ENCODE results near the gene TRIM65.

TRIM65 gene, protein sequence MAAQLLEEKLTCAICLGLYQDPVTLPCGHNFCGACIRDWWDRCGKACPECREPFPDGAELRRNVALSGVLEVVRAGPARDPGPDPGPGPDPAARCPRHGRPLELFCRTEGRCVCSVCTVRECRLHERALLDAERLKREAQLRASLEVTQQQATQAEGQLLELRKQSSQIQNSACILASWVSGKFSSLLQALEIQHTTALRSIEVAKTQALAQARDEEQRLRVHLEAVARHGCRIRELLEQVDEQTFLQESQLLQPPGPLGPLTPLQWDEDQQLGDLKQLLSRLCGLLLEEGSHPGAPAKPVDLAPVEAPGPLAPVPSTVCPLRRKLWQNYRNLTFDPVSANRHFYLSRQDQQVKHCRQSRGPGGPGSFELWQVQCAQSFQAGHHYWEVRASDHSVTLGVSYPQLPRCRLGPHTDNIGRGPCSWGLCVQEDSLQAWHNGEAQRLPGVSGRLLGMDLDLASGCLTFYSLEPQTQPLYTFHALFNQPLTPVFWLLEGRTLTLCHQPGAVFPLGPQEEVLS

DNA sequence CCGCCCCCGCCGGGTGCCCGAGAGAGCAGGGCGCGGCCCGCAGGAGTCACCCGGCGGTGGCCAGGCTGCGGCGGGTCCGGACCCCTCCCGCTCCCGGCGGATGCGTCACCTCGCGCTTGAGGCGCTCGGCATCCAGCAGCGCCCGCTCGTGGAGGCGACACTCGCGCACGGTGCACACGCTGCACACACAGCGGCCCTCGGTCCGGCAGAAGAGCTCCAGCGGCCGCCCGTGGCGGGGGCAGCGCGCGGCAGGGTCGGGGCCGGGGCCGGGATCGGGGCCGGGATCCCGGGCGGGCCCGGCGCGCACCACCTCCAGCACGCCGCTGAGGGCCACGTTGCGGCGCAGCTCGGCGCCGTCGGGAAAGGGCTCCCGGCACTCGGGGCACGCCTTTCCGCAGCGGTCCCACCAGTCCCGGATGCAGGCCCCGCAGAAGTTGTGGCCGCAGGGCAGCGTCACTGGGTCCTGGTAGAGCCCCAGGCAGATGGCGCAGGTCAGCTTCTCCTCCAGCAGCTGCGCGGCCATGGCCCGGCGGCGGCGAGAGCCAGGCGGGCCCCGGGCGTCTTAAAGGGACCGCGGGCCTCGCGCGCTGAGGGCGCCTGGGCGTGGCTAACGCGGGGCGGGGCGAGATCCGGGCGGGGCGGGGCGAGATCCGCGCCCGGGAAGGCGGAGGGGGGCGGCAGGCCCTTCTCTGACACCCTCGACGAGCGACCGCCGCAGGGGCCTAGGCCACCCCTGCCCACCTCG, at the start of gene TRIM65:
Gene TRIM65 (minus strand): TSS at position 537 of the 745 bp plus-strand sequence. CDS start 14 bp downstream, at position 523.
- no peak for FAIRE-seq

DNA sequence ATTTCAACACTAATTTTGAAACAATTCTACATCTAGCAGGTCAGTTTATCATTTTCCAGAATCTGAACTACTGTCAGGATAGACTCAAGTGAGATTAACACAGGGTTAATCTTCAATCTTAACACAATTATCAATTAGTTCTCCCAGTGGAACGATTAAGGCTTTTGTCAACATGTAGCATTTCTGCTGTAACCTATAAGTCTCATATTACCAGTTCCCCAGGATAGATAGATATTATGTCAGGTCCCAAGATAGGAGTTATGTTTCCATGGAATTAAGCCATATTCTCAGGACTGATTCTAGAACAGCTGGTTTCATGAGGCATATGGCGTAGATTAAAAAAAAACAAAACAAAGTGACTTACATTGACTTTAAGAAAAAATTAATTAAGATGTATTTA, 48.5 kb upstream of the TRIM65 start:
- FAIRE-seq = no peak

DNA sequence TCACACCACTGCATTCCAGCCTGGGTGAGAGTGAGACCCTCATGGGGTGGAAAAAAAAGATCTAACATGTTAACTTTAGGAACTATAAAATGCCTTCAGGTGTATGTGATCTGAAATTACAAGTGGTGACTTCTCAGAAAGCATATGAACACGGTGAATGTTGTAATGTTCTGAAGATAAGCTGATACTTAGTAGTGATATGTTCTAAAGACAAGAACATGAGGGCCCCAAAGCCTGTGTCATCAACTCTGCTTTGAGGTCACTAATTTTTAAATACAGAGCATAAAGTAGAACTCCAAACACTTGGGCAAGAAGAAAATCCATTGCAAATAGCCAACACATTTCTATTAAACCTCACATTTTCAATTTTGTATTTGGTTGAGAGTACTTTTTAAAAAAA, 46.7 kb upstream of the TRIM65 start:
- FAIRE-seq = no peak

DNA sequence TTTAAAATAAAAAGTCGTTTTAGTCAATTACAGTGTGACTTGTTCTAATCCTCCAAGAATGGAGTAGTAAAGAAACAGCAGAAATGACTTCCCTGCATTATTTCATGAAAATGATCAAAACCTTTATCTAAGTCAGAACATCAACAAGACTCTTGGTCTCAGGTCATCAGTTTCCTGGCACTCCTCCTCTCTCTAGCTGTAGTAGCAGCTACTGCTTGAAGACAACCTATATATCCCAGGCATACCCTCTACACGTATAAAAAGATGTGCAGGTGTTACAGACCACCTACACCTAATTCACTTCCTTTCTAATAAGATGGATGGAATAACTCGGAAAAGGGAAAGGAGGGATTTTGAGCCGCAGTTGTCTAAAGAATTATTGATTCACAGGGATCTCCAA, 45.7 kb upstream of the TRIM65 start:
- FAIRE-seq = no peak

DNA sequence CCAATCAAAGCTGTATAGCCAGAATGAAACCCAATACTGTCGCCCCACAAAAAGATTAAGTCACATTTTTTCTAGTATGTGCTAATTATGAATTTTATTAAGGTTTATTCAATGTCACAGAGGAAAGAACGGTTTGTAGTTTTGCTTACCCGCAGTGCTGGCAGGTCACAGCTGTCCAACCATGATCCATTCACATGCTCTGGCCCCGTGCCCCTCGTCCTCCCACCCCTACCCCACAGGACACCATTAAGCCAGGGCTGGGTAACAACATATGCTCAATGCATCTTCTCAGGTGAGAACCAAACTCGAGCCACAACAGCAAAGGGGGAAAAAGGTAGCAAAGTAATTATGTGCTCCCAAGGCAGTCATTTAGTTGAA, 44.7 kb upstream of the TRIM65 start:
- no peak for FAIRE-seq

DNA sequence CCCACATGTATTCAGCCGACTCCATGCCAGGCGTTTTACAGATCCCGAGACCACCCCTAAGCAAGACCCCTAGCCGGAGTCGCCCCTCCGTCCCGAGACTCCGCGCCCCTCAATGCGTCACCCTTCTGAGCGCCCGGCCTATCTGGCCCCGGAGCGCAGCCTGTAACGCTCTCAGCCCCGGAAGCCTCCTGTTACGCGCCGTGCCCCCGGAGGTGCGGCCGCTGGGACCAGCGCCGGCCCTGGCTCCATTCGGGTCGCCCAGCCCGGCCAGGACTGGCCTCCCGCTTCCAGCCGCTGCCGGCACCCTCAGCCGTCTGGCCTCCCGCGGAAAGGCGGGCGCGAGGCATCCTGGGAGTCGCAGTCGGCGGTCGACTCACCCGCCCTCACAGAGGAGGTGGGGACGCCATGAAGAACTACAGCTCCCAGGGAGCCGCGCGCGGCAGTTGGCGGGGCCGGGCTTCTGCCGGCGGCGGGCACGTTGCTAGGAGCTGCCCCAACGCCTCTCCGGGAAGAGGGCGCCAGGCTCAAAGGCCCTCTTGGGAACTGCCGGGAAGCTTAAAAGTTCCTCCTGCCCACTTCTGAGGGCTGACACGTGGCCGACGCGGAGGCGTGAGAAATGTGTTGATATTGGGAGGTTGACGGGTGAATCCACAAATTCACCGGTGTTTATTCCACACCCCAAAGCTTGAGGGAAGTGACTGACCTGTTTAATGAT, 44.1 kb upstream of the TRIM65 start, which contains the start of gene FBF1:
Gene FBF1 (minus strand): TSS at position 316 of the 715 bp plus-strand sequence. CDS start 2,893 bp downstream, outside the sequence.
- FAIRE-seq = no peak

DNA sequence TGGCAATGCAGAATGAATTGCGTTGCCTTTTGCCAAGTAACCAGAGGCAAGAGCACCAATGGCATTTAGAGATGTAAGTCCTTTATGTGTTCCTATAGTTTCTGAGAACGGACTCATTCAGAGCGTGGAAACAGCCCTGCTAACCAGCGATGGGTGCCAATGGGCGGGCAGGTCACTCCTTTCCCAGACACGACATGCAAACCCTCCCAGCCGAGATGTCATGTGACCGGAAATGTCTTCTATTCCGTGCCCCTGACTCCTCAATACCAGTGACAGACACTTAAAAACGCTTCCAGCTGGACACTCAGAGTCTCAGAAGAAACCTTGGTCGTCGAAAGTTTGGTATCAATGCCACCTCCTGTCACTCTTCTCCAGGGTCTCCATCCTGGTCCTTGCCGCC, 40.9 kb upstream of the TRIM65 start:
- FAIRE-seq = no peak

DNA sequence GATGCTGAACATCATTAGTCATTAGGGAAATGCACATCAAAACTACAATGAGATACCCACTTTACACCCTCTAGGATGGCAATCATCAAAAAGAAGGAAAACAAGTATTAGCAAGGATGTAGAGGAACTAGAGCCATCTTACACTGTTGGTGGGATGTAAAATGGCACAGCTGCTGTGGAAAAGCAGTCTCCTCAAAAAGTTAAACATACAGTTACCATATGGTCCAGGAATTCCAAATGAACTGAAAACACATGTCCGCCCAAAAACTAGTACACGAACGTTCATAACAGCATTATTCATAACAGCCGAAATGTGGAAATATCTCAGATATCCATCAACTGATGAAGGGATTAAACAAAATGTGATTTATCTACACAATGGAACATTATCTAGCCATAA, 37.1 kb upstream of the TRIM65 start:
- no peak for FAIRE-seq

DNA sequence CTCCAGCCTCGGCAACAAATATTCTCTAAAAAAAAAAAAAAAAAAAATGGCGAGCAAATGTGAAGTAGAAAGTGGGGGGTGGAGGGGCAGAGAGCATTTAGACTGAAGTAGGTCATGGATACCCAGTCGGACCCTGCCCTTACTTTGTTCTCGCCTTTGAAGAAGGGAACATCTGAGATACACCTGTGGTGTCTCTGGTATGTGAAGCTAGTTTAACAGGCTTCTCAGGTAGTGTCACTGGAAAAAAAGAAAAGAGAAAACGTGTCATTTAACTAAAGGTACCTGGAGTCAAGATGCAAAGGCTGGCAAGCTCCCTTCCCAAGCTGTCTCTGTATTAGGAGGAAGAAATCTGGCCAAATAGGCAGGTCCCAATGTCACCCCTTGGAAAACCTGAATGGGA, 36.1 kb upstream of the TRIM65 start:
- FAIRE-seq = no peak

DNA sequence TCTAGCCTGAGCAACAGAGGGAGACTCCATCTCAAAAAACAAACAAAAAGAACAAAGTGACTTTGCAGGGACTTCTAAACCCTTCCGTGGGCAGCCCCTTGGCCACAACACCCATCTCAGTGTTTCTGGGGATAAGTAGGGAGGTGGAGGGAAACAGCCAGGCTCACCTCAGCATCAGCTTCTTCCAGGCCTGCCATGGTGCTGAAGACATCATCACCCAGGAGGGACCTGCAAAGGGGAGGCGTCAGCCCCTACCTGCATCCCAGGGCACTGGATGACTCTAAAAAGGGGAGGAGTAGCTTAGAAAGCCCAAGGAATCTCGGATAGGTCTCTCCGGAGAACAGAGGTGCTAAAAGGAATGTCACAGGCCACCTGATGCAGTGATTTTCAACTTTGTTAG, 34.3 kb upstream of the TRIM65 start:
- no peak for FAIRE-seq

DNA sequence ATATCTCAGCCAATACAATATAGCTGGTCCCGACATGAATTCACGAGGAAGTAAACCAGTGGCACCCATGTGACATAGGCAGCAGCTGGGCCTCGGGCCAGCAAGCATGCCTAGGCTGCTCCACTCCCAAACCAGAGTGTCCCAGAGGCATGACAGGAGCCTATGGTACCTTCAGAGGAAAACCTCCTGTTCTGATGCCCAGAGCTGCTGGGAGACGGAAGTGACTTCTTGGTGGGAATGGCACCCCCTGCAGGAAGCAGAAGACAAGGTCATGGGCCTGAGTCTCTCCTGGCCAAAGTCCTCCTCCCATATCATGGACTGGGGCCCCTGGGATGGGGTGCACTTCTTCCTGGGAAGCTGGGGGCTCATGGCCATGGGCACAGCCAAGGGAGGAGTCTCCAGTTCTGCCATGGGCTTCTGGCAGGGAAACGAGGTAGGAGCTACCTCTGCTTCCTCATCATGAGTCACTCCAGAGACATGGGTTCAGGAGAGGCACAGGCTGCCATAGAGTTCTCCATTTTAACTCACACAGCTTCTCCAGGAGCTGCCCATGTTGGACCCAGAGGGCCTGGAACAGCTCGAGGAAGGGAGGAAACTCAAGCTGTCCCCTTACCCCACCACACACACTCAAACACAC, 30.7 kb upstream of the TRIM65 start:
- FAIRE-seq = no peak

DNA sequence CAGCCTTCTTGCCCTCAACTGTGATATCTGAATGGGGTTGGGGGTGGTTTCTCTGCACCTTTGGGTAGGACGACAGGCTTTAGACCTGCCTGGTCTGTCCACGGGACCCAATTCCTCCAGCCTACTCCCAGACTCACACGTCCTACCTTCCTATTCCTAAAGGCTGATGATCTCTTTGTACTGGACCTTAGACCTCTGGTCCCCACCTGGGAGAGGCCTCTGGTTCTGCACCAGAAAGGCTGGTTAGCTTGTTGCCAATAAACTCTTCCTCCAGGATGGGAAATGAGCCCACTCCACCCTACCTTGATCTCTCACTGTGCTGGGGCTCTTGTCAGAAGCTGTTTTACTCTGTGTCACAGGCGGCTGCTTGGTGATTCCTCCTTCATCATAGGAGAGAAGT, 29.7 kb upstream of the TRIM65 start:
- no peak for FAIRE-seq

DNA sequence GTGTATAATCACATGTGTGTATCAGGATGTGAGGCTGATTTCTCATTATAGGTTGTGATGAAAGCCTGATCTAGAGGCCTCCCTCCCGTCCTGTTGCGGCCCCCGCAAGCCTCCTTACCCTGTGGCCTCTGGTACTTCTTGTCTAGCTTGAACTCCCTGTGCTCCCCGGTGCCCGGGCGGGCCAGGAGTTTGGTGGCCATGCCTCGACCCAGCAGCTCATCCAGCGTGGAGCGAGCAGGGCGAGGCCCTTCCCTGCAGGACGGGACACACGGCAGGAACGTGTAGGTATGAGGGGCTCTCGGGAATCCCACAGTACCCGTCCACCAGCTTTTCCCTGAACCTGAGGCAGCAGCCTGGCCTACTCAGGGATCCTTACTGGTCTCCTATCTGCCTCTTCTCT, 29.2 kb upstream of the TRIM65 start:
- no peak for FAIRE-seq

DNA sequence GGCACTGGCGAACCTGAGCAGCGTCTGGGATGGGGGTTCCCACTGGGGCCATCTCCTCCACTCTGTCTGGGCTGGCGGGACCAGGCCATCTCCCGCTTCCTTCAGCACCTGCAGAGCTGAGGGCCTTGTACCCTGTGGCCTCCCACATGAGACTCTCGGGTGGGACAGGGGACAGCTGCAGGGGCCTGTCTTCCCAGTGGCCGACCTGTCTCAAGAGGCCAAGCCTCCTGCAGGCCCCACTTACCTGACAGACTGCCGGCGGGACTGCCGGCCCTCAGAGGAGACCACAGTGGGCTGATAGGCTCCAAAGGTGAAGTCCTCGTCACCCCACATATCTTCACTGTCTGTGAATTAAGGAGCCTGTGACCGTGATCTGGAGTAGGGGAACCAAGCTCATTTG, 28.4 kb upstream of the TRIM65 start:
- no peak for FAIRE-seq

DNA sequence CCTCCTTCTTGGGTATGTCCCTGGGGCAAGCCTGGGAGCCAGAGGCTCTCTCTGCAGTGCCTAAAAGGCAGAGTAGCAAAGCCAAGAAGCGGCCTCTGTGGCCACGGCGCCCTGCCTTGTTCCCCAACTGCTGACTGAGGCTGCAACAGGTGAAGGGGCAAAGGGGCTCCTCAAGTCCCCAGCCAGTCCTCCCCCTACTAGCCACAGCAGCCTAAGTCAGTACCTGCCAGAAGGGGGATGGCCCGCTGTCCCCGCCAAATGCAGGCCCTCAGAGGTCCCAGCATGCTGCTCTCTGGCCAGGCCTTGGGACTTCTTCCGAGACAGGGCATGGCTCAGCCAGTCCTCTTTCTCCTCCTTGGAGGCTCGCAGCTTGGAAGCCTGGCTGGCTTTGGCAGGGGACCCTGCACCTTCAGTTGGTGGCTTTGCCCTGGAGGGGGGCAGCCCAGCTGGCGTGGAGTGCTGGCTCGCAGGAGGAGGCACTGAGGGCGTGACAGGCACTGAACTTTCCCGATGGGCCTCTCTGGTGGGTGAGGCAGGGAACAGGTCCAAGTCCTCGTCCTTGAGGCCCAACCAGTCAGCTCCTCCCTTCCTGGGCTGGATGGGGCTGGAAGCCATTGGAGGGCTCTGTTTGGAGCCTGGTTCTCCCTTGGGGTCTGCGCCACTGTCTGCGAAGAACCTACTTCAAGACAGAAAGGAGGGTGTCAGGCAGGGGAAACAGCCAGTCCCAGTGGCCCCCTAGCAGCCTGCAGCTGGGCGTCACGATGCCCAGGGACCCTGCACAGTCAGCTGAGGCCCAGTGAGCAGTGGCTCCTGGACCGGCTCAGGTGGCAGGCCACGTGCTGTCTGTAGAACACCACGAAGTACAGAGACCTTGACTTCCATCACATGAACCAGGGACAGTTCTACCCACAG, 26.5 kb upstream of the TRIM65 start:
- no peak for FAIRE-seq

DNA sequence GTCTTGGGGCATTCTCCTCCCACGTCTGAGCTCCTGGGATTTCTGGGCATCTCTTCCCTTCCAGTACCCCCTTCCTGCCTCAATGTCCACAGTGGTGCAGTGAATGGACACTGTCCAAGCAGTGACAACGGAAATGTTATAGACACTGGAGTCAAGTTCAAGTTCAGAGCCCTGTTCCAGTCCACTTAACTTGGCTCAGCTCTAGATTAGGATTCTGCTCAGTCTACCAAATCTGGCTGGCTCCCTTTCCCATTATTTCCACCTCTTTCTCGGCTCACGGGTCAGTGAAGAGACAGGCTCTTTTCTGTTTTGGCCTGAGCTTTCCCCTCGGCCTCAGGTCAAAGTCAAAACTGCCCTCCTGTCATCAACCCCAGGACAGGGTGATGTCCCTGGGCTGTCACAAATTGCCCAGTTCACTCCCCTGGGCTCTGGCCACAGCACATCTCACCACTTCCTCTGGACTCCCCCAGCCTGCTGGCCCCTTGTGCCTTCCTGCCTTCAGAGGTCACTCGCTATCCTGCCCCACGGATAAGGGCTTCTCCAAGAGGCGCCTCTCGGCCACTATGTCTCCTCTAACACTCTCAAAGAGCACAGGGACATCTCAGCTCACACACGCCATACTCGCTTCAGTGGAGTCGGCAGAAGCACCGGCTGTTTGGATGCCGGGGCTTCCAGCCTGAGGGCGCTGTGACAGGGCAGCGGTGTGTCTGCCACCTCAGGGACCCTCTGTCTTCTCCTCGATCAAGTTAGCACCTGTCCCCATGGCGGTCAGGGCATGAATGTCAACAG, 25.6 kb upstream of the TRIM65 start:
- FAIRE-seq = no peak

DNA sequence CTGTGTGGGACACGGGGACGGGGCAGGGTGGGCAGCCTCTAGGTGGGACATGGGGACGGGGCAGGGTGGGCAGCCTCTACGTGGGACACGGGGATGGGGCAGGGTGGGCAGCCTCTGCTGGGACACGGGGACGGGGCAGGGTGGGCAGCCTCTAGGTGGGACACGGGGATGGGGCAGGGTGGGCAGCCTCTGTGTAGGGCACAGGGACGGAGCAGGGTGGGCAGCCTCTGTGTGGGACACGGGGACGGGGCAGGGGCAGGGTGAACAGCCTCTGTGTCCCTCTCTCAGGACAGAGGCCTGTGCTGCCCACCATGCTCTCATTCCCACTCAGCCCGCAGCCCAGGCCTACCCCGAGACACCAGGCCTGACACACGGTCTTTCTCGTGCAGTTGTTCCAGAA, 24.8 kb upstream of the TRIM65 start:
- FAIRE-seq = no peak

DNA sequence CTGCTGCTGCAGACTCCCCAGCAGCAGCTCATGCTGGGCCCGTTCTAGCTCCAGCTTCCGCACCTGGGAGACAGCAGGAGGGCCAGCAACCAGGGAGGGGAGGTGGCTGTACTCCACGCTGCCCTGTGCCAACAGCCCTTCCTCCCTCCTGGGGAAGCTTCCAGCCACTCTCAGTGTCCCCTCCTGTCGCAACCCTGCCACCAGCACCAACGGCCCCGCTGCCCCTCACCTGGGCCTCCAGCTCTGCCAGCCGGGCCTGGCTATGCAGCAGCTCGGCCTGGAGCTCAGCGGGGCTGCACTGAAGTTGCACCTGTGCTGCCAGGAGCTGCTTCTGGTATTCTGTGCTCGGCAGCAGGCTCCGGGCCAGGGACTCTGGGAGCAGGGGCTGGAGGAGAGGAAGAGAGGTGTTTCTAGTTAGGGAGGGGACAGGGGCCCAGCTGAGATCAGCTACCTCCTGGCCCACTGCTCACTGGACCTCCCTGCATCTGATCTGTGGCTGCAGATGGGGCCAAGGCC, 23.4 kb upstream of the TRIM65 start:
- FAIRE-seq = no peak

DNA sequence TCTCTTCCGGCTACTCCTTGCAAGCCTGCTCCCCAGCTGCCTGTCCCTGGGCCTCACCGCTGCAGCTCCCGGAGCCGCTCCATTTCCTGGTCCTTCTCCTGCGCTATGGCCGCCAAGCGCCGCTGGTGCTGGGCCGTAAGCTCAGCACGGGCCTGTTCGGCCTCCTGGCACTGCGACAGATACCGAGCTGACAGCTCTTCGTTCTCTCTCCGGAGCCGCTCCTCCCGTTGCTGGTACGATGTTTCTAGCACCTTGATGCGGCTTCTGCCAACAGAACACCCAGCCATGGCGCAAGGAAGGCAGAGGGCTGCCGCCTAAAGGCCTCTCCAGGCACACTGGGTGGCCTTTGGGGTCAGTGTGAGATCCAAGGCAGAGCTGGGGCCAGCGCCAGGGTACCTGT, 22.9 kb upstream of the TRIM65 start:
- no peak for FAIRE-seq

DNA sequence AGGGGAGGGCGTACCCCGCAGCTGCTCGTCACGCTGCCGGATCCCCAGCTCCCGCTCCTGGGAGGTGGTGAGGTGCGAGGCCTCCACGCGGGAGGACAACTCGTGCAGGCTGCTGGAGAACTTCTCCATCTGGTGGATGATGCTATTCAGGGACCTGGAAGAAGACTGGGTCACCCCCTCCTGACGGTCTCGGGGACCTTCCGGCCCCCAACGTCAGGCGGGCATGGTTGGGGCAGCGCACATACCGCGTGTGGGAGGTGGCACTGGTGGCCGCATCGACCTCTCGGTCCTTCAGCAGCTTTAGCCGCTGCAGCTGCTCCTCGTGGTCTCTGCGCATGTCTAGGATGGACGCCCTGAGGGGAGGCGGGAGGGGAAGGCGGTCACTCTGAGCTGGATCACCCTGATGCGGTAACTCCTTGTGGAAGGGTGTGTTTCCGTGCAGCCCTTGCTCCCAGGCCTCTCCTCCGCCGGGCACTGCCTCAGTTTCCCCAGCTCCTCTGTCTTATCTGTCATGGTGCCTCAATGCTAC, 21.2 kb upstream of the TRIM65 start:
- FAIRE-seq = no peak
